Measurements from ENCODE around the gene ZNF407. TPM values are rescaled to one million over a fixed set of nuclear protein-coding genes. Genes with fewer than 3 reads are reported as not detected.

The ZNF407 gene
- total RNA-seq, 1 experiment from 2014 or later, result 15.9 TPM

- Histone ChIP-seq H3K4me1 (ENCODE audit: insufficient read depth, low read length, poor library complexity, severe bottlenecking) (no peaks in the 10 kb centered on the region), H3K9me3 (ENCODE audit: low read depth, low read length, poor library complexity, severe bottlenecking) (no peaks in the 10 kb centered on the region), H3K27me3 (replicated peaks; ENCODE audit: insufficient read depth, low read depth, low read length, poor library complexity) (no peaks in the 10 kb centered on the region), H3K27ac (ENCODE audit: low read depth, low read length, poor library complexity, severe bottlenecking) (no peak overlapping the region), H3K4me3 (ENCODE audit: low read depth, low read length, poor library complexity, severe bottlenecking) (no peak overlapping the region), H3K36me3 (ENCODE audit: insufficient read depth, low read length, poor library complexity, severe bottlenecking) (no peaks in the 10 kb centered on the region)
- no peak for DNase-seq (ENCODE audit: low spot score)
- TF ChIP-seq EZH2 (IDR thresholded peaks at IDR 0.05; ENCODE audit: borderline replicate concordance, low read depth, low read length, poor library complexity, severe bottlenecking) (no peak), CTCF (conservative IDR thresholded peaks at IDR 0.05; ENCODE audit: low read depth, low read length) (no peak)
- POLR2A ChIA-PET (ENCODE audit: low non-redundant PET), result no interaction called here
- no TSS peak for BruUV-seq (replicated peaks)
- CTCF ChIA-PET, result no interaction called here
- intact Hi-C loops (cut with micrococcal nuclease; ENCODE audit: unreplicated experiment), result no loop called here
These were observed 512.1 kb downstream of the ZNF407 start for GRCh38 chr18:75109819-75110218.

- H3K36me3 ChIP-seq (ENCODE audit: insufficient read depth, low read length, poor library complexity, severe bottlenecking), result no peaks in the 10 kb centered on the region
- BruUV-seq (replicated peaks), result no TSS peak
- no peak for TF ChIP-seq CTCF (conservative IDR thresholded peaks at IDR 0.05; ENCODE audit: low read depth, low read length)
- TF ChIP-seq EZH2 (IDR thresholded peaks at IDR 0.05; ENCODE audit: borderline replicate concordance, low read depth, low read length, poor library complexity, severe bottlenecking), result no peak
- POLR2A ChIA-PET (ENCODE audit: low non-redundant PET), result no interaction called here
- no peaks in the 10 kb centered on the region for H3K4me1 ChIP-seq (ENCODE audit: insufficient read depth, low read length, poor library complexity, severe bottlenecking)
- no peaks in the 10 kb centered on the region for H3K27me3 ChIP-seq (replicated peaks; ENCODE audit: insufficient read depth, low read depth, low read length, poor library complexity)
- CTCF ChIA-PET, result no interaction called here
- H3K9me3 ChIP-seq (ENCODE audit: low read depth, low read length, poor library complexity, severe bottlenecking), result no peaks in the 10 kb centered on the region
- H3K27ac ChIP-seq (ENCODE audit: low read depth, low read length, poor library complexity, severe bottlenecking), result no peak overlapping the region
- no peak overlapping the region for H3K4me3 ChIP-seq (ENCODE audit: low read depth, low read length, poor library complexity, severe bottlenecking)
- intact Hi-C loops (cut with micrococcal nuclease; ENCODE audit: unreplicated experiment), result no loop called here
- no peak for DNase-seq (ENCODE audit: low spot score)
These were observed 512.6 kb downstream of the ZNF407 start for GRCh38 chr18:75110311-75110710.

GRCh38 chr18:75110846-75111415 lies 513.3 kb downstream of the ZNF407 start:
- H3K4me3 ChIP-seq (ENCODE audit: low read depth, low read length, poor library complexity, severe bottlenecking), result no peak overlapping the region
- no peaks in the 10 kb centered on the region for H3K4me1 ChIP-seq (ENCODE audit: insufficient read depth, low read length, poor library complexity, severe bottlenecking)
- no peaks in the 10 kb centered on the region for H3K36me3 ChIP-seq (ENCODE audit: insufficient read depth, low read length, poor library complexity, severe bottlenecking)
- DNase-seq (ENCODE audit: low spot score), result no peak
- no peak for TF ChIP-seq EZH2 (IDR thresholded peaks at IDR 0.05; ENCODE audit: borderline replicate concordance, low read depth, low read length, poor library complexity, severe bottlenecking)
- no peak for TF ChIP-seq CTCF (conservative IDR thresholded peaks at IDR 0.05; ENCODE audit: low read depth, low read length)
- BruUV-seq (replicated peaks), result no TSS peak
- intact Hi-C loops (cut with micrococcal nuclease; ENCODE audit: unreplicated experiment), result no loop called here
- no peak overlapping the region for H3K27ac ChIP-seq (ENCODE audit: low read depth, low read length, poor library complexity, severe bottlenecking)
- POLR2A ChIA-PET (ENCODE audit: low non-redundant PET), result no interaction called here
- H3K27me3 ChIP-seq (replicated peaks; ENCODE audit: insufficient read depth, low read depth, low read length, poor library complexity), result no peaks in the 10 kb centered on the region
- no peaks in the 10 kb centered on the region for H3K9me3 ChIP-seq (ENCODE audit: low read depth, low read length, poor library complexity, severe bottlenecking)
- CTCF ChIA-PET, result no interaction called here

Data from A673 (cell line).